Endothelial cell of umbilical vein (primary cell): Measurements from ENCODE around the gene PLEKHH1. TPM values are rescaled to one million over a fixed set of nuclear protein-coding genes. Genes with fewer than 3 reads are reported as not detected.

Experiments
- BruUV-seq: library from RNA; stranded (reverse); fragments of 400-500 nt; replicated peaks from 2 replicates; lab custom pipeline; 2021; lab: Mats Ljungman, UMichigan
- CTCF ChIA-PET: fragments of 300-600, 350-600 bp; sonication (Branson Sonifier 250); formaldehyde crosslinking; loops from one replicate; lab custom pipeline; 2021; ENCODE audit warnings: antibody characterized with exemption, inconsistent platforms; lab: Charles Lee
- POLR2A ChIA-PET: fragments of 300-600, 350-600 bp; sonication (Branson Sonifier 250); formaldehyde crosslinking; loops from one replicate; lab custom pipeline; 2021; ENCODE audit warnings: antibody characterized with exemption, inconsistent platforms; lab: Charles Lee
- DNase-seq: peaks from one replicate; pipeline ENCODE4 v3.0.0-alpha.2; 2011; ENCODE audit warnings: low read depth, low spot score
- FAIRE-seq: peaks from 2 replicates; lab custom pipeline; 2011; peaks lifted over from hg19 to GRCh38; lab: Jason Lieb, UNC
- H2AFZ ChIP-seq: 2 replicates; pipeline ENCODE4 v1.6.0; 2012; ENCODE audit warnings: low read depth, low read length, control low read depth, inconsistent platforms
- H3K27ac ChIP-seq: 2 replicates; pipeline ENCODE4 v1.5.1; 2011; ENCODE audit warnings: low read depth, mild to moderate bottlenecking, control low read depth, low read length, moderate library complexity; ENCODE audit not compliant: insufficient read depth
- H3K27me3 ChIP-seq, 2 experiments: 2 replicates each; pipeline versions ENCODE4 v1.6.0 to v1.6.1; 2011; ENCODE audit warnings: low read length in 2 of 2, mixed read lengths in 1 of 2; ENCODE audit not compliant: control insufficient read depth in 2 of 2, insufficient read depth in 2 of 2
- H3K36me3 ChIP-seq, 2 experiments: 2 replicates in 1 of 2; 3 replicates in 1 of 2; pipeline ENCODE4 v1.5.1; 2011; ENCODE audit warnings: low read length in 2 of 2, mild to moderate bottlenecking in 1 of 2, moderate library complexity in 1 of 2; ENCODE audit not compliant: control insufficient read depth in 2 of 2, insufficient read depth in 2 of 2; ENCODE audit errors: extremely low read depth in 1 of 2
- H3K4me1 ChIP-seq: 3 replicates; pipeline ENCODE4 v1.5.1; 2011; ENCODE audit warnings: mild to moderate bottlenecking, low read length; ENCODE audit not compliant: control insufficient read depth, insufficient read depth; ENCODE audit errors: extremely low read depth
- H3K4me2 ChIP-seq: 2 replicates; pipeline ENCODE4 v1.6.1; 2011; ENCODE audit warnings: low read length, control low read depth, mixed read lengths; ENCODE audit not compliant: insufficient read depth
- H3K4me3 ChIP-seq, 3 experiments: fragments of 200-600 bp in 1 of 3; sonication (generic), shearing (Covaris generic) in 1 of 3; replicated peaks in 1 of 3; 2 replicates each; pipeline ENCODE4 v1.5.1; 2011 to 2016; ENCODE audit warnings: control low read depth in 3 of 3, low read length in 3 of 3, mild to moderate bottlenecking in 2 of 3, inconsistent platforms in 1 of 3, low read depth in 1 of 3, moderate library complexity in 1 of 3; ENCODE audit not compliant: insufficient read depth in 1 of 3
- H3K79me2 ChIP-seq: 2 replicates; pipeline ENCODE4 v1.6.0; 2012; ENCODE audit warnings: low read length, inconsistent platforms; ENCODE audit not compliant: control insufficient read depth, insufficient read depth
- H3K9ac ChIP-seq: replicated peaks from 2 replicates; pipeline ENCODE3; 2011; ENCODE audit warnings: low read length, control low read depth; ENCODE audit not compliant: insufficient read depth; ENCODE audit errors: extremely low read depth
- H3K9me1 ChIP-seq: replicated peaks from 3 replicates; pipeline ENCODE4 v1.6.0; 2011; ENCODE audit warnings: mild to moderate bottlenecking, low read length; ENCODE audit not compliant: control insufficient read depth, insufficient read depth; ENCODE audit errors: extremely low read depth
- H3K9me3 ChIP-seq: replicated peaks from 2 replicates; pipeline ENCODE4 v1.5.1; 2012; ENCODE audit warnings: low read length, inconsistent platforms; ENCODE audit not compliant: control insufficient read depth, insufficient read depth
- H4K20me1 ChIP-seq: replicated peaks from 2 replicates; pipeline ENCODE3; 2011; ENCODE audit warnings: mild to moderate bottlenecking, low read length; ENCODE audit not compliant: control insufficient read depth, insufficient read depth; ENCODE audit errors: extremely low read depth
- CTCF ChIP-seq, 2 donors: IDR thresholded peaks; 1 replicate in 1 of 2; 2 replicates in 1 of 2; pipeline ENCODE4 v1.5.1; 2011; ENCODE audit warnings: low read length in 2 of 2, mild to moderate bottlenecking in 2 of 2, moderate library complexity in 2 of 2, control low read depth in 1 of 2, inconsistent platforms in 1 of 2, low read depth in 1 of 2; ENCODE audit not compliant: insufficient read depth in 1 of 2; ENCODE audit errors: extremely low read depth in 1 of 2
- EZH2 ChIP-seq: IDR thresholded peaks from 2 replicates; pipeline ENCODE4 v1.6.1; 2012; ENCODE audit warnings: borderline replicate concordance, low read depth, mild to moderate bottlenecking, moderate library complexity, low read length, inconsistent platforms; ENCODE audit not compliant: severe bottlenecking
- FOS ChIP-seq: IDR thresholded peaks from 2 replicates; pipeline ENCODE4 v1.6.1; 2011; ENCODE audit warnings: mild to moderate bottlenecking, low read length, moderate library complexity, borderline replicate concordance; ENCODE audit not compliant: insufficient read depth
- GATA2 ChIP-seq: IDR thresholded peaks from 2 replicates; pipeline ENCODE4 v1.7.0; 2011; ENCODE audit warnings: low read depth, mild to moderate bottlenecking, moderate library complexity, mixed read lengths, low read length; ENCODE audit not compliant: insufficient read length, insufficient read depth
- JUN ChIP-seq: IDR thresholded peaks from 2 replicates; pipeline ENCODE4 v1.6.1; 2011; ENCODE audit warnings: borderline replicate concordance, low read depth; ENCODE audit not compliant: insufficient read length, insufficient read depth
- MYC ChIP-seq: IDR thresholded peaks from one replicate; pipeline ENCODE4 v1.6.1; 2011; ENCODE audit warnings: mild to moderate bottlenecking, low read depth, low read length
- POLR2A ChIP-seq: IDR thresholded peaks from 2 replicates; pipeline ENCODE4 v1.6.1; 2012; ENCODE audit warnings: low read depth, mild to moderate bottlenecking, control low read depth, low read length
- POLR2AphosphoS5 ChIP-seq: IDR thresholded peaks from 2 replicates; pipeline ENCODE4 v1.6.1; 2012; ENCODE audit warnings: low read depth, mild to moderate bottlenecking, control low read depth, low read length, moderate library complexity; ENCODE audit not compliant: insufficient read depth
- dilution Hi-C: fragments of 300-500 bp; cut with MboI; formaldehyde crosslinking; loops from one replicate; pipeline ENCODE4 v1.15.0; 2019; ENCODE audit warnings: low sequenced_read_pairs; ENCODE audit not compliant: extremely low pct_ligation_motif_present
- intact Hi-C: fragments of 100-400 bp; cut with micrococcal nuclease; formaldehyde crosslinking; loops from one replicate; pipeline ENCODE4 v1.10.0; 2022
- polyA plus RNA-seq, 4 experiments: library from polyadenylated mRNA; depleted of rRNA in 3 of 4; stranded (reverse) in 3 of 4; unstranded in 1 of 4; fragments of >200 nt; gene quantifications; 2 replicates each; pipeline versions ENCODE4 v1.2.1 to v1.2.3, GENCODE V29; 2011 to 2012; ENCODE audit warnings: missing spikeins in 1 of 4
- total RNA-seq: library from RNA; stranded (reverse); gene quantifications from 2 replicates; pipeline ENCODE4 v1.2.3, GENCODE V29; 2021
- TF ChIP-seq, protein P1 (sequence below): IDR thresholded peaks from 2 replicates; pipeline ENCODE4 v1.6.1; 2011; ENCODE audit not compliant: insufficient read depth, insufficient read length

Gene PLEKHH1
- total and polyA plus RNA-seq, 2 donors (not counting 3 experiments of a cell fraction or from before 2014, with no cell fraction given), result 0.17 to 0.71 TPM

DNA sequence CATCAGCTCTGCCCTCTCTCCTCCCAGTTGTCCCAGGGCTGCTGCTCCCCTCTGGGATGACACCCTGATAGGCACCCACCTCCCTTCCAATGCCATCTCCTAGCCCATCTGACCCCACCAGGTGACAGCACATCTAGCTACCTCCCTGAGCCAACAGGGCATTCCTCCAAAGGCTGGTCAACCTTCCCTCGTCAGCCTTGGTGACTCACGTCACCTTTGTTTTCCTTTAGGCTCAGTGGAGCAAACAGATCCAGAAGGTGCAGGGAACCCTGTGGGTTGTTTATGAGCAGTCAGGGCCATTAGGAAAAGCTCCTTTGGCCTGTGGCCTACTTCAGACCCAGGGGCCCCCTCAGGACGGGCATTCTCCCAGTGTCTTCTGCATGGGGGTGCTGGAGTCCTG, 34.6 kb downstream of the PLEKHH1 start:
- ChIA-PET POLR2A (no interaction called here), CTCF (interaction anchor here (1.2 to 4.6 kb wide), 4 partner anchors 41 to 140 kb away, joined by 3 to 36 read pairs (median 8); no protein-coding TSS in a partner anchor)
- Histone ChIP-seq H3K4me2 (no peak overlapping the region), H3K9ac (no peak overlapping the region), H3K27ac (no peak overlapping the region), H3K79me2 (no peaks in the 10 kb centered on the region), H3K9me3 (no peaks in the 10 kb centered on the region), H2AFZ (no peak overlapping the region), H3K36me3 (no peaks in the 10 kb centered on the region), H3K4me3 (no peak overlapping the region), H3K4me1 (no peaks in the 10 kb centered on the region), H3K27me3 (peaks cover 0 to 4% of the 10 kb centered on the region in 2 experiments), H3K9me1 (no peaks in the 10 kb centered on the region), H4K20me1 (no peaks in the 10 kb centered on the region)
- DNase-seq, result no peak
- TF ChIP-seq POLR2AphosphoS5, result no peak
- intact Hi-C loops (no loop called here), dilution Hi-C loops (no loop called here)
- no peak for FAIRE-seq
- BruUV-seq, result no TSS peak

- dilution Hi-C loops (no loop called here), intact Hi-C loops (no loop called here)
- peaks cover 0 to 4% of the 10 kb centered on the region in 2 experiments for H3K27me3 ChIP-seq
- no peak overlapping the region for H3K9ac ChIP-seq
- H3K4me1 ChIP-seq, result no peaks in the 10 kb centered on the region
- no peak overlapping the region for H3K4me3 ChIP-seq
- no peaks in the 10 kb centered on the region for H3K9me1 ChIP-seq
- DNase-seq (no peak), FAIRE-seq (no peak)
- TF ChIP-seq EZH2 (no peak), GATA2 (no peak), FOS (no peak), POLR2A (no peak), JUN (no peak), CTCF (IDR thresholded peaks at IDR 0.05; ENCODE audit: extremely low read depth in 1 of 2, insufficient read depth in 1 of 2, low read depth in 1 of 2, low read length in 2 of 2) (no peak), MYC (no peak), POLR2AphosphoS5 (no peak)
- TF ChIP-seq, protein P1, sequence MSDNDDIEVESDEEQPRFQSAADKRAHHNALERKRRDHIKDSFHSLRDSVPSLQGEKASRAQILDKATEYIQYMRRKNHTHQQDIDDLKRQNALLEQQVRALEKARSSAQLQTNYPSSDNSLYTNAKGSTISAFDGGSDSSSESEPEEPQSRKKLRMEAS, result no peak
- POLR2A ChIA-PET, result no interaction called here
- no peak overlapping the region for H3K4me2 ChIP-seq
- H3K79me2 ChIP-seq, result no peaks in the 10 kb centered on the region
- H4K20me1 ChIP-seq, result no peaks in the 10 kb centered on the region
- no peak overlapping the region for H3K27ac ChIP-seq
- no peak overlapping the region for H2AFZ ChIP-seq
- H3K9me3 ChIP-seq, result no peaks in the 10 kb centered on the region
- CTCF ChIA-PET, result interaction anchor here (1.2 to 6.4 kb wide), 5 partner anchors 10 to 140 kb away, joined by 3 to 336 read pairs (median 85); no protein-coding TSS in a partner anchor
- BruUV-seq, result no TSS peak
- H3K36me3 ChIP-seq, result no peaks in the 10 kb centered on the region
These were observed 36.0 kb downstream of the PLEKHH1 start for GRCh38 chr14:67569011-67569650.
